GM18502 (cell line): ENCODE results near the gene CARS2.
"Not testable (repeated sequence)": the region's sequence is repeated elsewhere in the genome, so short reads cannot be mapped to it uniquely, and the experiment has no call there.

Experiments
- ATAC-seq: cut with Tn5 transposase; IDR thresholded peaks from one replicate; pipeline ENCODE4 v1.9.1; 2021; ENCODE audit warnings: mild to moderate bottlenecking; ENCODE audit not compliant: unreplicated experiment, poor library complexity

Gene CARS2

GRCh38 chr13:110684388-110685056 is 21.4 kb downstream of the CARS2 start:
- no peak for ATAC-seq

DNA sequence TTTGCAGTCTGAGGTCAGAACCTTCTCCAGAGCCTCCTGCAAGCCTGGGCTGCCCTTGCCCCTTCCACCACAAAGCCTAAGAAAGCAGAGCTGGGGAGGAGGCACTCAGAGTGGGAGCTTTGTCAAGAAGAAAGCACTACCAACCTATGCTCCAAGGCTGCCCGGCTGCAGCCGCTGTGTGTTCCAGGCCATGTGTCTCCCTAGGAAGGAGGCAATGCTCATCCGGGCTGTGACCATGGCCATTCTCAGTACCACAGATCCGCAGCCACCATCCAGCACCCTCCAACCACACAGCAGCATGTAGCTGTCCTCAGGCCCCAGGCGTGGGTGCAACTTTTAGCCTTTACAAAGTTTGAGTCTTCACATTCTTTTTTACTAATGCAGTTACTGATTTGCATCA is 22.0 kb downstream of the CARS2 start:
- no peak for ATAC-seq

DNA sequence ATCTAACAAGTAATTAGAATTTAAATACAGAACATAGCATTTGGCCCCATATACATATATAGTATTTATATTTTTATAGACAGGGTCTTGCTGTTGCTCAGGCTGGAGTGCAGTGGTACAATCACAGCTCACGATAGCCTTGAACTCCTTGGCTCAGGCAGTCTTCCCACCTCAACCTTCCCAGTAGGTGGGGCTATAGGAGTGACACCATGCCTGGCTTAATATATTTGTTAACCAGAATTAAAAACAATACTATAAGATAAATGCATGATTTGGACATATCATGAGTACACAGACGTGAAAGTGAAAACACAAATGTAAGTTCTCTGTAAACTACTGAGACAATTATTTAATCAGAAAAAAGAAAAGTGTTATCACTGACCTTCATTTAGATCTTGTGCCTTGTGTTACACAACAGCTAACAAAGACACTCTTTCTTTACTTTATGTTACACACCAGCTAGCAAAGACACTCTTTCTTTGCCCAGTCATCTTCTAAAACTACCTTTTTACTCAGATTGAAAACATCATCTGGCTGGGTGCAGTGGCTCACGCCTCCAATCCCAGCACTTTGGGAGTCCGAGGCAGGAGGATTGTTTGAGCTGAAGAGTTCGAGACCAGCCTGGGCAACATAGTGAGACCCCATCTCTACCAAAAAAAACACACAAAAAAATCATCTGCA is 22.6 kb downstream of the CARS2 start:
- ATAC-seq, result no peak

DNA sequence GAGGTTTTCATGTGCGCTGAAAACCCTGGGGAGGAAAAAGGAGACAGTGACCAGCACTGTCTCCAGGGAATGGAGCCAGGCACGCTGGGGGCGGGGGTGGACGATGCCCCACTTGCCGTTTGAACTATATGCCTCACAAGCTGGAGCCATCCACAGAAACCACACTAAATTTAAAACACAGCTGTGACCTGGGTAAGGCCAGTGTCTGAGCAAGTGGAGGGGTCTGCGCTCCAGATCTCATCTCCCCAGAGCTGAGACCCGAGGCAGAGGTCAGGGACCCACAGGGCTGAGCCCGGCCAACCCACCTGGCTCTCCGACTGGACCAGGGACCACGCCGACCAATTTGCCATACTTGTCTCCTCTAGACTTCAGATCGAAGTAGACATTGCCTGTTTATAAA is 23.2 kb downstream of the CARS2 start:
- ATAC-seq, result no peak

GRCh38 chr13:110681868-110682550 is 23.9 kb downstream of the CARS2 start:
- ATAC-seq, result no peak

DNA sequence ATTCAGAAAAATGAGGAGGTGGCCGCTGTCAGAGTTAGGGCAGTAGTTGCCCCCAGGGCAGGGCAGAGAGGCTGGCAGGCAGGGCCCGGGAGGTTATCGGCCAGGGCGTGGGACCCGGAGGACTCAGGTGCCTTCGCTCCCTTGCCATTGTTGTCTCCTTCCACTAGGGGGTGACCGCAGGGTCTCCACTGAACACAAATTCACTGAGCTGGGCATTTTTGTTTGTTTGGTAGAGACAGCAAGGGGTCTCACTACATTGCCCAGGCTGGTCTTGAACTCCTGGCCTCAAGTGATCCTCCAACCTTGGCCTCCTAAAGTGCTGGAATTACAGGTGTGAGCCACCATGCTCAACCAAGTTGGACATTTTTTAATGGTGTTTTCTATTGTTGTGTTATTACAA is 25.1 kb downstream of the CARS2 start:
- no peak for ATAC-seq

DNA sequence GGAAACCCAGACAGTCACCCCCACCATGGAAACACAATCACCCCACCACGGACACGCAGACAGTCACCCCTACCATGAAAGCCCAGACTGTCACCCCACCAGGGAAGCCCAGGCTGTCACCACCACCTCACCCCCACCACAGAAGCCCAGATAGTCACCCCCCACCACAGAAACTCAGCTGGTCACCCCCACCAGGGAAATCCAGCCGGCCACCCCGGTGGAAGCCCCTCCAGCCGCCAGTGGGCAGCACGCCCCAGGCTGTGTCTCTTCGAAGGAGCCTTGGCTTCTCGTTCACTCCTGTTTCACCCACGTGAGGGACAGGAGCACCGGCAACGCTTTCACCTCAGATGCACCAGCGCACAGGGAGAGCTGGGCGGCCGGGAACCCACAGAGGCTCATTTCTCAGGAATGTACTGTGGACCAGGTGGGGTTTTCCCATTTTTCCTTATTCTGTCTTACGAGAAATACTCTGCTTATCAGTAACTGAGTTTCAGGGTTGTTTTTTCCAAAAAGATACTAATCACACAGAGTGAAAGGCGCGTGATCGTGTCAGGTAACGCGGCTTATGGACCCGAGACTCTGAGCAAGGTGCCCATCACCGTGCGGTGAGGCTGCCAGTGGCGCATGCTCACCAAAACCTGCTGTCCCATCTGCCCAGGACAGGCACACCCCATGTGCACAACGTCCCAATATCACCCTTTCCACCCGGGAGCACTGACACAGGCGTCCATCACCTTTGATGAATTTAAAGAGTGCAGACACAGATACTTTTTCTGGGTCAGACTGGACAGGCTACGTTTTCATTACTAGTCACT is 28.0 kb downstream of the CARS2 start:
- no peak for ATAC-seq

DNA sequence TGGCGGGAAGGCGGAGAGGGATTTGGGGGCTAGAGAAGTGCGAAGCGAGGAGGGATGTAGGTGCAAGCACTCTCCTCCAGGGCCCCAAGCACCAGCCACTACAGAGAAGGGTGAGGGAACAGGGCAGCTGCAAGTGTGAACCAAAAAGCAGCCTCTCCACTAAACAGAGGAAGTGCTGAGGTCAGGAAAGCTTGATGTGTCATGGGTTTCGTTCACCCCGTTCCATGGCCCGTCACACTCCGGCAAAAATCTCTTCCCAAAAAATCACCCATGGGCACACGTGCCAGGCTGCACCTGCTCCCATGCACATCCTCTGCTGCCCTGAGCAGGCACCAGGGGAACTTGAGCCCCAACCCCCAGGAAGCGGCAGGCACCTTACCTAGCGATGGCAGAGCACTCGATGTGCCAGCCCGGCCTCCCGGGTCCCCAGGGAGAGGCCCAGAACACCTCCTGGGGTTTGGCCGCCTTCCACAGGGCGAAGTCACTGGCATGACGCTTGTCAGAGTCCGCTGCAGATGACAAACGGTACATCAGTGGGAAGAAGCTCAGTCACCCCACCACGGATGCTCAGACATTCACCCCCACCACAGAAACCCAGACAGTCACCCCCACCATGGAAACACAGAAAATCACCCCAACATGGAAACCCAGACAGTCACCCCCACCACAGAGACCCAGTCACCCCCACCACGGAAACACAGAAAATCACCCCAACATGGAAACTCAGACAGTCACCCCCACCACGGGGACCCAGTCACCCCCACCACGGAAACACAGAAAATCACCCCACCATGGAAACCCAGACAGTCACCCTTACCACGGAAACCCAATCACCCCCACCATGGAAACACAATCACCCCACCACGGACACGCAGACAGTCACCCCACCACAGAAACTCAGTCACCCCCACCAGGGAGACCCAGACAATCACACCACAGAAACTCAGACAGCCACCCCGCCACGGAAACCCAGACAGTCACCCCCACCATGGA is 29.0 kb downstream of the CARS2 start:
- ATAC-seq, result peak; percentile 78

DNA sequence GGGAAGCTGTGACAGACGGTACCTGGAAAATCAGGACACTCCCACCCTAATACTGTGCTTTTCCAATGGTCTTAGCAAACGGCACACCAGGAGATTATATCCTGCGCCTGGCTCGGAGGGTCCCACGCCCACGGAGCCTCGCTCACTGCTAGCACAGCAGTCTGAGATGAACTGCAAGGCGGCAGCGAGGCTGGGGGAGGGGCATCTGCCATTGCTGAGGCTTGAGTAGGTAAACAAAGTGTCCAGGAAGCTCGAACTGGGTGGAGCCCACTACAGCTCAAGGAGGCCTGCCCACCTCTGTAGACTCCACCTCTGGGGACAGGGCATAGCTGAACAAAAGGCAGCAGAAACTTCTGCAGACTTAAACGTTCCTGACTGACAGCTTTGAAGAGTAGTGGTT is 36.1 kb downstream of the CARS2 start:
- ATAC-seq, result not testable (repeated sequence)

- no peak for ATAC-seq
Measured at GRCh38 chr13:110669036-110669435, 36.9 kb downstream of the CARS2 start.

DNA sequence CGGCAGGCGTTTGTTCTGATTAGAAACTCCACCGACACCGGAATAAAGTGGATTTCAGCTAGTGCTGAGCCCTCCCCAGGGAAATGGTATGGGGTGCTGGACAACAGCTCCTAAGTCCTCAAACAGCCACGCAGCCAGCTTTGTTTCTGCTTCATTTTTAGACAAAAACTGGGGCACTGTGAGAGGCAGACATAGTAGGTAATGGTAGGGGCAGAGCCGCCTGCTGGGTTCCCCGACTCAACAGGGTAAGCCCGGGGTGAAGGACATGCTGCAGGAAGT is 39.7 kb downstream of the CARS2 start:
- ATAC-seq, result no peak

DNA sequence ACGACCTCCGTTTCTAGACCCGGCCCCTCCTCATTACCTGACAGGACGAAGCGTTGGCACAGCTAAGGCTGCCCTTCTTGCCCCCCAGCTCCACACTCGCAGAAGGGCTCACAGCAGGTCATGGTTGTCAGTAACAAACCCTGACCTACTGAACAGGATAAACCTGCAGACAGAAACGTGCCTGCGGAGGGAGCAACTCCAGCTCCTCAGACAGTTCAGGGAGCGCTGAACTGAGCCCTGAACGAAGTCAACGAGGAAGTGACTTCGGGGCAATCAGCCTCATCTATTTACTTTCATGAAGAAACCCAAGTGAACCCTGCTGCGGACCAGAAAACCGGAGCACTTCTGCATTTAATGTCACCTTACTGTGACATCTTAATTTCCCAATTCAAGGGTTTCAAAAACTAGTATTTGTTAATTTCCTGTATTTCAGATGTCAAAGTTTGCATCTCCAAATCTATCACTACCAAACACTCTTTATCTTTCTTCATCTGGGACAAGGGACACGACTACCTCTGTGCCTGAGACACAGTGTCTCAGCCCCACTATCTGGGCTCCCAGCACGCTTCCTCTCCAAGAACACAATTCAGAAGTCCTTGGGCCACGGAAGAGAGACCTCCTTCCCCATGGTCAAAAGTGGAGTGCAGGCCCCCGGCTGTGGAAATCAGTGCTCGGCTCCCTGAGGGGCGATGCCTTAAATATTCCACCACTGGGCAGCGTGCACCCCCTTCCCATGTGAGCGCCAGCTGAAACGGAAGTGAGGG is 40.2 kb downstream of the CARS2 start:
- ATAC-seq, result no peak

DNA sequence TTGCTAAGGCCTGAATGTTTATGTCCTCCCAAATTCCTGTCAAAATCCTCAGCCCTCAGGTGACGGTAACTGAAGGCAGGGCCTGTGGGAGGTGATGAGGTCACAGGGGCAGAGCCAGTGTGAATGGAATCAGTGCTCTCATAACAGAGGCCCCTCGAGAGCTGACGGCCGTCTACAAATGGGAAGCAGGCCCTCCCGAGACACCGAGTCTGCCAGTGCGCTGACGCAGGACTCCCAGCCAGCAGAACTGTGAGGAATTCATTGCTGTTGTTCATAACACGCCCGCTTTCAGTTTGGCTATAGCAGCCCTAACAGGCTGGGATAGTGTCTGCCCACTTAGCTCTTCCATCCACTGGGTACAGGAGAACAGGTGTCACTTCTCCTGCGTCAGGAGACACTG is 41.2 kb downstream of the CARS2 start:
- ATAC-seq, result no peak

GRCh38 chr13:110664041-110664440 is 41.9 kb downstream of the CARS2 start:
- no peak for ATAC-seq

DNA sequence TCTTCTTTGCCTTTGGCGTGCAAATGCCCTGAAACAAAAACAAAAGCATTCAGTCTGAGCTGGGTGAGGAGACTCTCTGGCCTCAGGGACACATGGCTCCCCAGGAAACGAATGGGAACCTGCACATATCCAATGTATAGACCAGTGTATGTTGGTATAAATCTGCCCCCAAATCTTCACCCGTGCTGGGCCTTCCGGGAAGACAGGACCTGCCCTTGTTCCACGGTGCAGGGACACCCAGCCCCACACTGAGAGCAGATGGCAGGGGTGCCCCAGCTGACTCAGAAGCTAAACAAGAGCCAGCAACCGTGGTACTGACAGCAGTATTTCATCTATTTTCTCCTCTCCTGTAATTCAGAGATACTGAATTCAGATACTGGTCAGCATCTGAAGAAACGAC is 42.4 kb downstream of the CARS2 start:
- no peak for ATAC-seq

DNA sequence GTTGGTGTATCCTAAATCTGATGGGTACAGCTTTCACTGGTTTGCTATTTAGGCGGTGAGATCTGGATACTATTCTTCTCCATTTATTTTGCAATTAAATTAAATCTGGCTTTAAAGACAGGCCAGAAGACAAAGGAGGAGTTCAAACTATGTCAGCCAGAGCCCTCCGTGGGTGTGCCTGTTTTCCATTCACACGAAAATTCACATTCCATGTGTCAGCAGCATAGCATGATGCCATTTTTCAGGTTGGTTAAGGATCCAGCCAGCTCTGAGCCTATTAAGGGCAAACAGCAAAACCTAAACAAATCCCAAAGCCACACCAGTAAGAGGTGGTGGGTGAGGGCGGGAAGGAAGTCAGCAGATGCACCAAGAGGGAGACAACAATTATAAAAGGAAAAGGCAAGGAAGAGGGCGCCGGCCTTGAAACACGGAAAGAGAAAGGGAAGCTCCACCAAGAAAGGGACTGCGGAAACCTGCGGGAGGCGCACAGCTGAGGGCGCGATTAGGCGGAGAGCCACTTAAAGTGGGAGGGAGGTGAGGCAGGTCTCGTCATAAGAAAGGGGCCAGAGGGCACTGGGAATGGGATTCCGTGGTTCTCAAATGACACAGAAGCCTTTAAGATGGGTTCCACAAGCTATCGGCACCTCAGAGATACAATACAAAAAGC is 43.0 kb downstream of the CARS2 start:
- ATAC-seq, result no peak

GRCh38 chr13:110662091-110662490 is 43.8 kb downstream of the CARS2 start:
- ATAC-seq, result no peak

- ATAC-seq, result no peak
Measured at GRCh38 chr13:110661256-110661655, 44.7 kb downstream of the CARS2 start.
